GM12878 (cell line): ENCODE measurements around the gene MRPL20.

ENCODE experiments used
- BMI1 ChIP-seq: fragments of 450-650 bp; IDR thresholded peaks from 2 replicates; pipeline ENCODE4 v1.6.1; 2016; ENCODE audit warnings: mild to moderate bottlenecking, moderate library complexity, borderline replicate concordance
- EZH2 ChIP-seq: IDR thresholded peaks from 2 replicates; pipeline ENCODE4 v1.6.1; 2012; ENCODE audit warnings: low read depth, mild to moderate bottlenecking, control low read depth, inconsistent platforms, low read length, borderline replicate concordance; ENCODE audit not compliant: control insufficient read depth
- JUND ChIP-seq: IDR thresholded peaks from 2 replicates; pipeline ENCODE4 v1.6.1; 2012; ENCODE audit warnings: low read depth, mild to moderate bottlenecking, low read length, improper control_type of control experiment, moderate library complexity
- KDM1A ChIP-seq: fragments of 200-600 bp; sonication (generic); IDR thresholded peaks from 2 replicates; pipeline ENCODE4 v1.6.1; 2016; ENCODE audit warnings: borderline replicate concordance
- PKNOX1 ChIP-seq: fragments of 450-650 bp; IDR thresholded peaks from 2 replicates; pipeline ENCODE4 v1.6.1; 2016; ENCODE audit warnings: mild to moderate bottlenecking
- POLR2A ChIP-seq: IDR thresholded peaks from 2 replicates; pipeline ENCODE4 v1.6.1; 2011; ENCODE audit warnings: low read depth, mild to moderate bottlenecking, low read length
- REST ChIP-seq: IDR thresholded peaks from 2 replicates; pipeline ENCODE4 v1.6.1; 2012; ENCODE audit warnings: mild to moderate bottlenecking, low read depth, low read length
- SIN3A ChIP-seq: IDR thresholded peaks from 2 replicates; pipeline ENCODE4 v1.6.1; 2012; ENCODE audit warnings: low read depth, low read length, improper control_type of control experiment
- ZNF274 ChIP-seq: IDR thresholded peaks from one replicate; pipeline ENCODE4 v1.8.0; 2011; ENCODE audit not compliant: insufficient read length, insufficient read depth
- TF ChIP-seq, protein P1 (sequence below), 3 experiments: IDR thresholded peaks in 2 of 3; conservative IDR thresholded peaks in 1 of 3; 2 replicates each; pipeline ENCODE4 v1.5.1; 2011; ENCODE audit warnings: low read depth in 3 of 3, low read length in 3 of 3, mild to moderate bottlenecking in 3 of 3, control low read depth in 2 of 3, moderate library complexity in 2 of 3, inconsistent platforms in 1 of 3, mixed read lengths in 1 of 3; ENCODE audit not compliant: control insufficient read depth in 2 of 3, insufficient read depth in 1 of 3; ENCODE audit errors: extremely low read depth in 1 of 3

DNA sequence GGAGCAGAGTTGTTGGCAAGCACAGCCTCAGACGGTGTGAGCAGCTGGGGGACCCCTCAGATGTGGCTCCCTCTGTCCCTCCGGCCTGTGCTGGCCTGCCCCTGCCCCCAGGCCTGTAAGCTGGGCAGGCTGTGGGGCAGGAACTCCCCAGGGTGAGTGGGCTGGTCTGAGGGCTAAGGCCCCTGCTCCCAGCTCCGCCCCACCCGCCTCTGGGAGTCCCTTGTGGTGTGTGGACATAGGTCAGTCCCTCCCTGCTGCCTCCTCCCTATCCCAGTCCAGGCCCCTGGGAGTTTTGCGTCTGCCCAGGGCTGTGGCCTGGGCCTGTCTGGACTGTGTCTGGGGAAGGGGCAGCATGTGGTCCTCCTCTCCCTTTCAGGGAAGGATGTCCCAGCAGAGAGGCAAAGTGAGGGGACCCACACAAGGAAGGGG lies 24.8 kb upstream of the MRPL20 start:
- TF ChIP-seq JUND = no peak
- TF ChIP-seq PKNOX1 = no peak
- TF ChIP-seq, protein P1, sequence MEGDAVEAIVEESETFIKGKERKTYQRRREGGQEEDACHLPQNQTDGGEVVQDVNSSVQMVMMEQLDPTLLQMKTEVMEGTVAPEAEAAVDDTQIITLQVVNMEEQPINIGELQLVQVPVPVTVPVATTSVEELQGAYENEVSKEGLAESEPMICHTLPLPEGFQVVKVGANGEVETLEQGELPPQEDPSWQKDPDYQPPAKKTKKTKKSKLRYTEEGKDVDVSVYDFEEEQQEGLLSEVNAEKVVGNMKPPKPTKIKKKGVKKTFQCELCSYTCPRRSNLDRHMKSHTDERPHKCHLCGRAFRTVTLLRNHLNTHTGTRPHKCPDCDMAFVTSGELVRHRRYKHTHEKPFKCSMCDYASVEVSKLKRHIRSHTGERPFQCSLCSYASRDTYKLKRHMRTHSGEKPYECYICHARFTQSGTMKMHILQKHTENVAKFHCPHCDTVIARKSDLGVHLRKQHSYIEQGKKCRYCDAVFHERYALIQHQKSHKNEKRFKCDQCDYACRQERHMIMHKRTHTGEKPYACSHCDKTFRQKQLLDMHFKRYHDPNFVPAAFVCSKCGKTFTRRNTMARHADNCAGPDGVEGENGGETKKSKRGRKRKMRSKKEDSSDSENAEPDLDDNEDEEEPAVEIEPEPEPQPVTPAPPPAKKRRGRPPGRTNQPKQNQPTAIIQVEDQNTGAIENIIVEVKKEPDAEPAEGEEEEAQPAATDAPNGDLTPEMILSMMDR (IDR thresholded peaks at IDR 0.05 in 2 of 3, conservative IDR thresholded peaks at IDR 0.05 in 1 of 3; ENCODE audit: control insufficient read depth in 2 of 3, extremely low read depth in 1 of 3, insufficient read depth in 1 of 3, low read depth in 3 of 3, low read length in 3 of 3) = no peak
- no peak for TF ChIP-seq POLR2A
- no peak for TF ChIP-seq KDM1A
- no peak for TF ChIP-seq REST
- TF ChIP-seq EZH2 = no peak
- TF ChIP-seq SIN3A = no peak
- TF ChIP-seq BMI1 = no peak
- TF ChIP-seq ZNF274 = no peak
